K562 (cell line): ENCODE results near the gene GSTA3. TPM values are rescaled to one million over a fixed set of nuclear protein-coding genes. Genes with fewer than 3 reads are reported as not detected.

Experiments used
- ATAC-seq: fragments of 200-7000 bp; cut with Tn5 transposase; 3 replicates; pipeline ENCODE4 v1.9.1; 2020; ENCODE audit warnings: moderate library complexity
- Bru-seq: library from RNA; stranded (reverse); fragments of 400-500 nt; gene quantifications from one replicate; lab custom pipeline; 2021; lab: Mats Ljungman, UMichigan
- BruChase-seq, 2 experiments: library from RNA; stranded (reverse); fragments of 400-500 nt; gene quantifications; one replicate each; lab custom pipeline; 2021; lab: Mats Ljungman, UMichigan
- BruUV-seq: library from RNA; stranded (reverse); fragments of 400-500 nt; replicated peaks from 2 replicates; lab custom pipeline; 2021; lab: Mats Ljungman, UMichigan
- CTCF ChIA-PET: fragments of 300-600 bp; formaldehyde crosslinking; extraction: SDS; loops from one replicate; lab custom pipeline; 2021; ENCODE audit warnings: low intra/inter-chr PET ratio; lab: Yijun Ruan, JAX
- POLR2A ChIA-PET: fragments of 300-600, 350-650 bp; sonication (Branson Sonifier 250); formaldehyde crosslinking; extraction: SDS; loops from one replicate; lab custom pipeline; 2021; ENCODE audit warnings: antibody characterized with exemption, inconsistent platforms; lab: Yijun Ruan, JAX
- DNase-seq, 4 experiments: peaks; one replicate each; pipeline versions ENCODE4 v3.0.0 to v3.0.0-alpha.2; 2011 to 2018; ENCODE audit warnings: low spot score in 3 of 4, mixed read lengths in 3 of 4; ENCODE audit errors: extremely low read depth in 1 of 4
- FAIRE-seq: peaks from 2 replicates; lab custom pipeline; 2011; peaks lifted over from hg19 to GRCh38; lab: Jason Lieb, UNC
- H2AFZ ChIP-seq: 2 replicates; pipeline ENCODE4 v1.6.0; 2011; ENCODE audit warnings: low read depth, low read length, control low read depth, inconsistent platforms
- H3K27ac ChIP-seq: fragments of 200-600 bp; 3 replicates; pipeline ENCODE4 v1.8.0; 2011; ENCODE audit warnings: low read depth, mild to moderate bottlenecking, control low read depth, inconsistent platforms, low read length, moderate library complexity, mixed read lengths; ENCODE audit errors: extremely low read depth
- H3K27me3 ChIP-seq, 2 experiments: fragments of 300-600 bp in 1 of 2; 2 replicates in 1 of 2; 3 replicates in 1 of 2; pipeline versions ENCODE4 v1.6.0 to v1.8.0; 2011; ENCODE audit warnings: inconsistent platforms in 2 of 2, low read length in 2 of 2, mild to moderate bottlenecking in 1 of 2, mixed read lengths in 1 of 2, moderate library complexity in 1 of 2; ENCODE audit not compliant: control insufficient read depth in 2 of 2, insufficient read depth in 2 of 2
- H3K36me3 ChIP-seq: fragments of 300-600 bp; 3 replicates; pipeline ENCODE4 v1.8.0; 2011; ENCODE audit warnings: mild to moderate bottlenecking, low read length, inconsistent platforms; ENCODE audit not compliant: control insufficient read depth, insufficient read depth
- H3K4me1 ChIP-seq, 2 experiments: fragments of 200-600 bp in 1 of 2; replicated peaks in 1 of 2; 2 replicates in 1 of 2; 3 replicates in 1 of 2; pipeline versions ENCODE4 v1.5.1 to v1.8.0; 2011; ENCODE audit warnings: inconsistent platforms in 2 of 2, low read length in 2 of 2, mild to moderate bottlenecking in 1 of 2, mixed read lengths in 1 of 2, moderate library complexity in 1 of 2; ENCODE audit not compliant: control insufficient read depth in 2 of 2, insufficient read depth in 2 of 2
- H3K4me2 ChIP-seq: 2 replicates; pipeline ENCODE4 v1.6.1; 2011; ENCODE audit warnings: low read length, control low read depth, inconsistent platforms, mixed read lengths; ENCODE audit not compliant: insufficient read depth
- H3K4me3 ChIP-seq: fragments of 200-600 bp; sonication (generic), shearing (Covaris generic); 2 replicates; pipeline ENCODE4 v1.5.1; 2016; ENCODE audit warnings: control low read depth, inconsistent platforms
- H3K79me2 ChIP-seq: fragments of 200-600 bp; 3 replicates; pipeline ENCODE4 v1.8.0; 2011; ENCODE audit warnings: low read length, inconsistent platforms; ENCODE audit not compliant: control insufficient read depth, insufficient read depth
- H3K9ac ChIP-seq, 2 experiments: 2 replicates each; pipeline versions ENCODE4 v1.6.0 to v1.6.1; 2011; ENCODE audit warnings: low read depth in 2 of 2, low read length in 2 of 2, control low read depth in 1 of 2, inconsistent platforms in 1 of 2, mild to moderate bottlenecking in 1 of 2, mixed read lengths in 1 of 2; ENCODE audit not compliant: insufficient read depth in 1 of 2
- H3K9me1 ChIP-seq: one replicate; pipeline ENCODE4 v1.6.0; 2011; ENCODE audit warnings: inconsistent platforms, mild to moderate bottlenecking, low read length, moderate library complexity; ENCODE audit not compliant: control insufficient read depth, insufficient read depth
- H3K9me3 ChIP-seq: replicated peaks from 2 replicates; pipeline ENCODE4 v1.5.1; 2011; ENCODE audit warnings: low read depth, low read length, inconsistent platforms; ENCODE audit not compliant: control insufficient read depth, insufficient read depth
- H4K20me1 ChIP-seq: replicated peaks from 2 replicates; pipeline ENCODE4 v1.6.1; 2011; ENCODE audit warnings: low read length, inconsistent platforms, mixed read lengths; ENCODE audit not compliant: control insufficient read depth, insufficient read depth
- CXXC5 ChIP-seq: fragments of 250-450 bp; sonication (Bioruptor Pico); IDR thresholded peaks from 2 replicates; pipeline ENCODE4 v1.8.0; 2022; ENCODE audit warnings: inconsistent platforms, mild to moderate bottlenecking, moderate library complexity
- ESRRB ChIP-seq: fragments of 250-450 bp; sonication (Bioruptor Pico); IDR thresholded peaks from 2 replicates; pipeline ENCODE4 v1.5.0; 2020; ENCODE audit warnings: mild to moderate bottlenecking, moderate library complexity, borderline replicate concordance
- HDAC2 ChIP-seq: fragments of 450-650 bp; IDR thresholded peaks from 2 replicates; pipeline ENCODE4 v1.6.1; 2016; ENCODE audit warnings: mild to moderate bottlenecking
- JUND ChIP-seq, 2 experiments: IDR thresholded peaks; 2 replicates in 1 of 2; 3 replicates in 1 of 2; pipeline ENCODE4 v1.6.1; 2011; ENCODE audit warnings: borderline replicate concordance in 2 of 2, low read depth in 2 of 2, low read length in 2 of 2, improper control_type of control experiment in 1 of 2, missing biosample characterization in 1 of 2, missing genetic modification characterization in 1 of 2, missing genetic modification reagents in 1 of 2
- RBM22 ChIP-seq: fragments of 200-400 bp; formaldehyde crosslinking; IDR thresholded peaks from 2 replicates; pipeline ENCODE4 v1.6.1; 2018; ENCODE audit warnings: low read length, low read depth; ENCODE audit not compliant: poor library complexity, severe bottlenecking
- SOX6 ChIP-seq: fragments of 450-650 bp; IDR thresholded peaks from 2 replicates; pipeline ENCODE4 v1.6.1; 2014; ENCODE audit warnings: mild to moderate bottlenecking
- WGBS: fragments of 100-300 bp; shearing (Covaris generic); methylation state at CpG from one replicate; pipeline ENCODE4 v1.1.6; 2016; ENCODE audit warnings: low coverage, mixed read lengths; ENCODE audit not compliant: insufficient coverage; ENCODE audit errors: missing lambda C conversion rate; 5-methylcytosine and 5-hydroxymethylcytosine counted together
- in situ Hi-C: fragments of 300-500 bp; cut with MboI; formaldehyde crosslinking; loops from 4 replicates; pipeline ENCODE4 v1.15.0; 2018; ENCODE audit warnings: inconsistent platforms, mixed read lengths
- intact Hi-C: fragments of 100-400 bp; cut with micrococcal nuclease; formaldehyde crosslinking; loops from 2 replicates; pipeline ENCODE4 v1.14.2; 2022
- long read RNA-seq, 3 experiments: library from polyadenylated mRNA in 2 of 3; library from RNA in 1 of 3; unstranded in 2 of 3; stranded (forward) in 1 of 3; transcript quantifications; one replicate each; pipeline ENCODE4 v2.0.0, GENCODE V29; 2019 to 2022
- polyA minus RNA-seq, 3 experiments: library from RNA; depleted of rRNA, polyadenylated mRNA; stranded (reverse); fragments of >200 nt; gene quantifications; 2 replicates each; pipeline ENCODE4 v1.2.3, GENCODE V29; 2011
- polyA plus RNA-seq, 8 experiments: library from polyadenylated mRNA; depleted of rRNA in 4 of 8; stranded (reverse) in 5 of 8; unstranded in 3 of 8; fragments of >200 nt; fragmentation: Nextera tagmentation in 2 of 8; fragmentation: Illumina TruSeq in 1 of 8; extraction: Ambion mirVana in 2 of 8; extraction: Trizol in 1 of 8; gene quantifications; 2 replicates each; pipeline versions ENCODE4 v1.2.1 to v1.2.3, GENCODE V29; 2011 to 2014; ENCODE audit warnings: inconsistent platforms in 1 of 8, missing spikeins in 1 of 8
- total RNA-seq, 7 experiments: library from RNA; depleted of rRNA in 6 of 7; stranded (reverse); fragments of >200 nt in 6 of 7; fragmentation: Illumina TruSeq in 2 of 7; extraction: Trizol in 2 of 7; gene quantifications; 2 replicates each; pipeline versions ENCODE4 v1.2.1 to v1.2.3, GENCODE V29; 2011 to 2021; ENCODE audit warnings: low replicate concordance in 1 of 7
- TF ChIP-seq, protein P1 (sequence below): fragments of 200-800 bp; sonication (Bioruptor generic); IDR thresholded peaks from 2 replicates; pipeline ENCODE4 v1.6.1; 2016; ENCODE audit warnings: missing genetic modification characterization, missing compliant biosample characterization
- TF ChIP-seq, protein P2 (sequence below): fragments of 250-450 bp; sonication (Bioruptor Pico); IDR thresholded peaks from 2 replicates; pipeline ENCODE4 v1.5.0; 2021
- TF ChIP-seq, protein P3 (sequence below): sonication (generic); formaldehyde crosslinking; IDR thresholded peaks from 2 replicates; pipeline ENCODE4 v1.8.1; 2023; ENCODE audit warnings: mild to moderate bottlenecking, missing genetic modification reagents

The GSTA3 gene
- not detected in 2 replicates for total RNA-seq (2011; cell fraction: chromatin; rRNA removed; ENCODE audit: low replicate concordance)
- total RNA-seq (2011; cell fraction: nucleolus; rRNA removed): not detected in 2 replicates
- not detected in 2 replicates for total RNA-seq (2011; cell fraction: nucleoplasm; rRNA removed)
- total RNA-seq (2014; rRNA removed): not detected in 2 replicates
- total RNA-seq (2014; rRNA removed; fragmentation: Illumina TruSeq; extraction: Trizol): not detected in 2 replicates
- not detected in 2 replicates for total RNA-seq (2015; rRNA removed; fragmentation: Illumina TruSeq; extraction: Trizol)
- not detected in 2 replicates for total RNA-seq (2021)
- not detected in 2 replicates for polyA plus RNA-seq (2011; rRNA removed)
- polyA plus RNA-seq (2011; cell fraction: cytosol; rRNA removed): not detected in 2 replicates
- not detected in 2 replicates for polyA plus RNA-seq (2011; cell fraction: nucleus; rRNA removed)
- not detected in 2 replicates for polyA plus RNA-seq (2012)
- not detected in 2 replicates for polyA plus RNA-seq (2014; fragmentation: Illumina TruSeq; extraction: Trizol)
- polyA plus RNA-seq (2014; fragmentation: Nextera tagmentation; extraction: Ambion mirVana): not detected
- polyA plus RNA-seq (2014; rRNA removed): not detected in 2 replicates
- not detected in 2 replicates for polyA minus RNA-seq (2011; rRNA and poly(A)+ RNA removed)
- polyA minus RNA-seq (2011; cell fraction: cytosol; rRNA and poly(A)+ RNA removed): not detected in 2 replicates
- polyA minus RNA-seq (2011; cell fraction: nucleus; rRNA and poly(A)+ RNA removed): not detected in 2 replicates
- Bru-seq, nascent RNA: not detected
- not detected for BruChase-seq, experiment 1, labeled RNA remaining after a 2-hour chase
- BruChase-seq, experiment 2, labeled RNA remaining after a 6-hour chase: not detected
- long read RNA-seq, experiment 1: 0 reads
- long read RNA-seq, experiment 2: 0 reads
- long read RNA-seq, experiment 3: 0 reads

DNA sequence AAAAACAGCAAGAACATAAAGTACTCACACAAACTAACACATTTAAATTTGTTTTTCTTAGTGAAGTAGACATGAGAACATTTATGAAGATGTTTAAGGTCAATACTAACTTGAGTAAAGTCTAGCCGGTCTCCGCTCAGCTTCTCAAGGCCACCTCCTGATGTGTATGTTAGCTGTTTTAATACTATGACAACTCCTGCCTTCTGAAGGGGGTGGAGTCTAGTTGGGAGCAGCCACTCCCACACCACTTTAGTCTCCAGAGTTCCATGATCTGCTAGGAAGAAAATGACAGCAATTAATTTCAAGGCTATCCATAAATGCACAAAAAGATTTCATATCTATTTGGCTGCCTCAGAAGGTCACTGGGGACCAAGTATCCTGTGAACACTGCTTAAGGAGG is at the start of gene GSTA3:
GSTA3 (minus strand) TSS at position 168 of the 400 bp plus-strand sequence. CDS start 3,864 bp downstream, outside the sequence.
- in situ Hi-C loops (no loop called here), intact Hi-C loops (no loop called here)
- CTCF ChIA-PET: no interaction called here
- POLR2A ChIA-PET: no interaction called here
- no peak within 1 kb of the TSS for H2AFZ ChIP-seq
- ATAC-seq (0 out of 3 replicates have a peak, but pooled peaks have one; percentile 39), FAIRE-seq (no peak), DNase-seq (peak in 2 of 4 experiments; percentile 14 to 15)
- no peak within 1 kb of the TSS for H3K27ac ChIP-seq
- peaks cover 0 to 7% of the 10 kb centered on the region in 2 experiments; a peak in 2 of 5 replicates for H3K27me3 ChIP-seq
- no peaks in the 10 kb centered on the region for H3K9me1 ChIP-seq
- H3K4me3 ChIP-seq: no peak within 1 kb of the TSS
- H3K9ac ChIP-seq: no peak within 1 kb of the TSS
- BruUV-seq: no TSS peak
- TF ChIP-seq SOX6: no peak
- TF ChIP-seq, protein P1, sequence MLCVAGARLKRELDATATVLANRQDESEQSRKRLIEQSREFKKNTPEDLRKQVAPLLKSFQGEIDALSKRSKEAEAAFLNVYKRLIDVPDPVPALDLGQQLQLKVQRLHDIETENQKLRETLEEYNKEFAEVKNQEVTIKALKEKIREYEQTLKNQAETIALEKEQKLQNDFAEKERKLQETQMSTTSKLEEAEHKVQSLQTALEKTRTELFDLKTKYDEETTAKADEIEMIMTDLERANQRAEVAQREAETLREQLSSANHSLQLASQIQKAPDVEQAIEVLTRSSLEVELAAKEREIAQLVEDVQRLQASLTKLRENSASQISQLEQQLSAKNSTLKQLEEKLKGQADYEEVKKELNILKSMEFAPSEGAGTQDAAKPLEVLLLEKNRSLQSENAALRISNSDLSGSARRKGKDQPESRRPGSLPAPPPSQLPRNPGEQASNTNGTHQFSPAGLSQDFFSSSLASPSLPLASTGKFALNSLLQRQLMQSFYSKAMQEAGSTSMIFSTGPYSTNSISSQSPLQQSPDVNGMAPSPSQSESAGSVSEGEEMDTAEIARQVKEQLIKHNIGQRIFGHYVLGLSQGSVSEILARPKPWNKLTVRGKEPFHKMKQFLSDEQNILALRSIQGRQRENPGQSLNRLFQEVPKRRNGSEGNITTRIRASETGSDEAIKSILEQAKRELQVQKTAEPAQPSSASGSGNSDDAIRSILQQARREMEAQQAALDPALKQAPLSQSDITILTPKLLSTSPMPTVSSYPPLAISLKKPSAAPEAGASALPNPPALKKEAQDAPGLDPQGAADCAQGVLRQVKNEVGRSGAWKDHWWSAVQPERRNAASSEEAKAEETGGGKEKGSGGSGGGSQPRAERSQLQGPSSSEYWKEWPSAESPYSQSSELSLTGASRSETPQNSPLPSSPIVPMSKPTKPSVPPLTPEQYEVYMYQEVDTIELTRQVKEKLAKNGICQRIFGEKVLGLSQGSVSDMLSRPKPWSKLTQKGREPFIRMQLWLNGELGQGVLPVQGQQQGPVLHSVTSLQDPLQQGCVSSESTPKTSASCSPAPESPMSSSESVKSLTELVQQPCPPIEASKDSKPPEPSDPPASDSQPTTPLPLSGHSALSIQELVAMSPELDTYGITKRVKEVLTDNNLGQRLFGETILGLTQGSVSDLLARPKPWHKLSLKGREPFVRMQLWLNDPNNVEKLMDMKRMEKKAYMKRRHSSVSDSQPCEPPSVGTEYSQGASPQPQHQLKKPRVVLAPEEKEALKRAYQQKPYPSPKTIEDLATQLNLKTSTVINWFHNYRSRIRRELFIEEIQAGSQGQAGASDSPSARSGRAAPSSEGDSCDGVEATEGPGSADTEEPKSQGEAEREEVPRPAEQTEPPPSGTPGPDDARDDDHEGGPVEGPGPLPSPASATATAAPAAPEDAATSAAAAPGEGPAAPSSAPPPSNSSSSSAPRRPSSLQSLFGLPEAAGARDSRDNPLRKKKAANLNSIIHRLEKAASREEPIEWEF (CRISPR knock-in tag): no peak
- no peak for TF ChIP-seq JUND (IDR thresholded peaks at IDR 0.05; ENCODE audit: borderline replicate concordance, low read depth, low read length)
- TF ChIP-seq JUND (tag; IDR thresholded peaks at IDR 0.05; ENCODE audit: borderline replicate concordance, low read depth, low read length): no peak
- TF ChIP-seq ESRRB (CRISPR knock-in tag): no peak
- no peak for TF ChIP-seq CXXC5 (CRISPR knock-in tag)
- no peak for TF ChIP-seq RBM22
- no peak for TF ChIP-seq HDAC2
- TF ChIP-seq, protein P2, sequence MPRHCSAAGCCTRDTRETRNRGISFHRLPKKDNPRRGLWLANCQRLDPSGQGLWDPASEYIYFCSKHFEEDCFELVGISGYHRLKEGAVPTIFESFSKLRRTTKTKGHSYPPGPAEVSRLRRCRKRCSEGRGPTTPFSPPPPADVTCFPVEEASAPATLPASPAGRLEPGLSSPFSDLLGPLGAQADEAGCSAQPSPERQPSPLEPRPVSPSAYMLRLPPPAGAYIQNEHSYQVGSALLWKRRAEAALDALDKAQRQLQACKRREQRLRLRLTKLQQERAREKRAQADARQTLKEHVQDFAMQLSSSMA (CRISPR knock-in tag): no peak
- TF ChIP-seq, protein P3, sequence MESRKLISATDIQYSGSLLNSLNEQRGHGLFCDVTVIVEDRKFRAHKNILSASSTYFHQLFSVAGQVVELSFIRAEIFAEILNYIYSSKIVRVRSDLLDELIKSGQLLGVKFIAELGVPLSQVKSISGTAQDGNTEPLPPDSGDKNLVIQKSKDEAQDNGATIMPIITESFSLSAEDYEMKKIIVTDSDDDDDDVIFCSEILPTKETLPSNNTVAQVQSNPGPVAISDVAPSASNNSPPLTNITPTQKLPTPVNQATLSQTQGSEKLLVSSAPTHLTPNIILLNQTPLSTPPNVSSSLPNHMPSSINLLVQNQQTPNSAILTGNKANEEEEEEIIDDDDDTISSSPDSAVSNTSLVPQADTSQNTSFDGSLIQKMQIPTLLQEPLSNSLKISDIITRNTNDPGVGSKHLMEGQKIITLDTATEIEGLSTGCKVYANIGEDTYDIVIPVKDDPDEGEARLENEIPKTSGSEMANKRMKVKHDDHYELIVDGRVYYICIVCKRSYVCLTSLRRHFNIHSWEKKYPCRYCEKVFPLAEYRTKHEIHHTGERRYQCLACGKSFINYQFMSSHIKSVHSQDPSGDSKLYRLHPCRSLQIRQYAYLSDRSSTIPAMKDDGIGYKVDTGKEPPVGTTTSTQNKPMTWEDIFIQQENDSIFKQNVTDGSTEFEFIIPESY (CRISPR knock-in tag): no peak
- no peaks in the 10 kb centered on the region for H4K20me1 ChIP-seq
- no peak within 1 kb of the TSS for H3K4me2 ChIP-seq
- no peaks in the 10 kb centered on the region for H3K36me3 ChIP-seq
- no peaks in the 10 kb centered on the region for H3K79me2 ChIP-seq
- WGBS: 9% methylated on average over 2 of the region's 2 CpGs
- H3K4me1 ChIP-seq: no peaks in the 10 kb centered on the region
- no peaks in the 10 kb centered on the region for H3K9me3 ChIP-seq
